ENCODE data around the gene CCNI2.

DNA sequence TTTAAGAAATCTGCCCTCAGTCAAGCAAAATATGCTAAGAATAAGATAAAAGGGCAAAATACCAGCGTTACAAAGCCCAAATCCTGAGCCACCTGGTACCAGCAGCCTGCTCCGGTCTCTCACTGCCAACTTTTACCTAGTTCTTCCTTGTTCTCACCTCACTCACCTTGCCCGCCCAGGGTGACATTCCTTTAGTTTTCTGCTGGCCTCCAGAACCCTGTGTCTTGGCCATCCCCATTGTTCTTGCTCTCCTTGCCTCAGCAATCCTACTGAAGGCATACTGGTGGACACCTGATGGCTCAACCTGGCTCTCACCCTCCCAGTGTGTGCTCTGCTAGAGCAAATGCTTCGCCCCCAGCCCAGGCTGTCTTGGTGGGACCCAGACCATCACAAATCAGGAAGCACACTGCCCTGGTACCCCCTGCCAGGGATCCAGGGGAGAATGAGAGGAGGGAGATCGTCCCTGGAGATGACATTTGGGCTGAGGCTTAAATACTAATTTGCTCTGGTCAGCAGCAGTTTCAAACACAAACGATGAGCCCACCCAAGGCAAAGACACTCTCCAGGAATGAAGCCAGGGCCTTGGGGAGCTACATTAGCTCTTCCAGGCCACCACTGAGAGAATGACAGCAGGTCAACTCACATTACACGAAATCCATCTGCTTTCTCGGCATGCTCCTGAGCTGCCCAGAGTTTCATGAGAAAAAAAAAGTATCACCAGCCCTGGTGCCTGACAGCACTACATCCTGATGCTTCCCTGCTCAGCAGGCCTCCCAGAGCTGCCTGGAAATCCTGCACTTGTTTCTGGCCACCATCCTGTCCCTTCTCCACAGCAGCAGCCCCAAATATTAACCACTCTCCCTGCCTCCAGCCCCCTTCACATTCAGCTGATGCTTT, 42.0 kb downstream of the CCNI2 start:
- TF ChIP-seq POLR2AphosphoS5 (IDR thresholded peaks at IDR 0.05; ENCODE audit: low read depth, low read length) (no peak), POLR2A (IDR thresholded peaks at IDR 0.05; ENCODE audit: low read depth, low read length) (no peak)

Measured in GM12892 (cell line).